ENCODE measurements around the gene UACA. TPM values are rescaled to one million over a fixed set of nuclear protein-coding genes. Genes with fewer than 3 reads are reported as not detected.

UACA gene
- total and polyA plus RNA-seq, 2 experiments from 2014 or later = 64.0 to 135 TPM

- peaks cover 99% of the 10 kb centered on the region for H3K79me2 ChIP-seq (ENCODE audit: insufficient read depth)
- no peaks in the 10 kb centered on the region for H3K9me2 ChIP-seq (ENCODE audit: insufficient read depth)
- H3K4me1 ChIP-seq (ENCODE audit: insufficient read depth) = peaks cover 61% of the 10 kb centered on the region
- peaks cover 40% of the 10 kb centered on the region; the same call in 1 of the 2 replicates for H3F3A ChIP-seq (ENCODE audit: insufficient read depth)
- H3K4me2 ChIP-seq (ENCODE audit: unreplicated experiment) = peak overlapping the region; percentile 71
- TF ChIP-seq EZH2phosphoT487 (IDR thresholded peaks at IDR 0.05; ENCODE audit: insufficient read depth, low read depth) (no peak), EZH2 (IDR thresholded peaks at IDR 0.05; ENCODE audit: insufficient read depth, poor library complexity, severe bottlenecking) (no peak)
- H3K27ac ChIP-seq = peak overlapping the region; percentile 75
- no peaks in the 10 kb centered on the region for H3K27me3 ChIP-seq (replicated peaks; ENCODE audit: insufficient read depth)
- in situ Hi-C loops (cut with MboI) = no loop called here
- no peak for DNase-seq
- WGBS, 2 experiments (ENCODE audit: low coverage in 1 of 2, low lambda C conversion rate in 2 of 2, missing lambda C conversion rate in 2 of 2) = 44 to 47% methylated on average over 2 of the region's 2 CpGs
- no peak overlapping the region for H2AFZ ChIP-seq
- H3K4me3 ChIP-seq = peak overlapping the region; percentile 60
- H3K36me3 ChIP-seq (ENCODE audit: low read depth) = peaks cover 7% of the 10 kb centered on the region; the same call in 1 of the 2 replicates
- no peaks in the 10 kb centered on the region for H4K20me1 ChIP-seq (ENCODE audit: insufficient read depth)
- no peaks in the 10 kb centered on the region for H3K9me3 ChIP-seq (ENCODE audit: low read depth)
- peak overlapping the region; percentile 56; the same call in 1 of the 2 replicates for H3K9ac ChIP-seq
Observed at GRCh38 chr15:70702584-70702983, 60.8 kb downstream of the UACA start.

DNA sequence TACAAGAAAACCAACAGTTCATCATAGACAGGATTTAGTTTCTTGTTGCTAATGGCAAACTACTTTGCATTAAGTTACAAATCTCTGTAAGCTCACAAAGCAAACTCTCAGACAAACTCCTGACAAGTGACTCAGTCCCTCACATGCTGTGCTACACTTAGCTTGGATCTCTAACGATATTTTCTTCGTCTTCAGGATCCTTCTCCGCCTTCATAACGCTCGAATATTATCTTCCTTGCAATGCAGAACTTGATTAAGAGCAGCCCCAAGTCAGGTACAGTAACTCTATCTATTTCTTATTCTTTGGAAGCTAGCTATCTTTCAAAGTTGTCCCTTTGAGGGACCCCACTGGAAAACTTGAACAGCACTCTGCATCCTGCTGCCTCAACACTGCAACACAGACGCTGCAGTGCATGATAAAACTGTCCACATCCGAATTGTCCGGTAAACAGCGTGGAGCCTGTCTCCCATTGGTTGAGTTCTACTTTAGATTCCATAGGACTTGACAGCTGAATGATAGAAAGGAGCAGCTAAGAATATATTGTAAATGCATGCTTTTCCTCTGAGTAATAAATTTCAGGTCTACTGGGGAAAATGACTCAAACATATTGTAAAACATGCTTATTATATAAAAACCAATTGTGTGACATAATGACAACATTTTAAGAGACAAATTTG is 61.3 kb downstream of the UACA start:
- Histone ChIP-seq H3K79me2 (ENCODE audit: insufficient read depth) (peaks cover 99% of the 10 kb centered on the region), H3K36me3 (ENCODE audit: low read depth) (peaks cover 11% of the 10 kb centered on the region; the same call in 1 of the 2 replicates), H2AFZ (0 out of 2 replicates have a peak overlapping the region, but pooled peaks have one; percentile 21), H3K27ac (peak overlapping the region; percentile 75), H4K20me1 (ENCODE audit: insufficient read depth) (no peaks in the 10 kb centered on the region), H3F3A (ENCODE audit: insufficient read depth) (peaks cover 37% of the 10 kb centered on the region; the same call in 1 of the 2 replicates), H3K4me3 (peak overlapping the region; percentile 60), H3K9me2 (ENCODE audit: insufficient read depth) (no peaks in the 10 kb centered on the region), H3K9ac (peak overlapping the region; percentile 56), H3K9me3 (ENCODE audit: low read depth) (no peaks in the 10 kb centered on the region), H3K4me2 (ENCODE audit: unreplicated experiment) (peak overlapping the region; percentile 71), H3K27me3 (replicated peaks; ENCODE audit: insufficient read depth) (no peaks in the 10 kb centered on the region), H3K4me1 (ENCODE audit: insufficient read depth) (peaks cover 61% of the 10 kb centered on the region)
- DNase-seq = peak; percentile 78
- 40 to 45% methylated on average over 9 of the region's 9 CpGs for WGBS, 2 experiments (ENCODE audit: low coverage in 1 of 2, low lambda C conversion rate in 2 of 2, missing lambda C conversion rate in 2 of 2)
- no peak for TF ChIP-seq EZH2 (IDR thresholded peaks at IDR 0.05; ENCODE audit: insufficient read depth, poor library complexity, severe bottlenecking)
- TF ChIP-seq EZH2phosphoT487 (IDR thresholded peaks at IDR 0.05; ENCODE audit: insufficient read depth, low read depth) = no peak
- in situ Hi-C loops (cut with MboI) = no loop called here

GRCh38 chr15:70701171-70701570 is 62.2 kb downstream of the UACA start:
- DNase-seq = no peak
- H4K20me1 ChIP-seq (ENCODE audit: insufficient read depth) = no peaks in the 10 kb centered on the region
- H2AFZ ChIP-seq = no peak overlapping the region
- H3K79me2 ChIP-seq (ENCODE audit: insufficient read depth) = peaks cover 99% of the 10 kb centered on the region
- H3K27ac ChIP-seq = peak overlapping the region; percentile 75
- in situ Hi-C loops (cut with MboI) = no loop called here
- no peaks in the 10 kb centered on the region for H3K27me3 ChIP-seq (replicated peaks; ENCODE audit: insufficient read depth)
- 56 to 61% methylated on average over 2 of the region's 2 CpGs for WGBS, 2 experiments (ENCODE audit: low coverage in 1 of 2, low lambda C conversion rate in 2 of 2, missing lambda C conversion rate in 2 of 2)
- H3K4me3 ChIP-seq = peak overlapping the region; percentile 60
- TF ChIP-seq EZH2phosphoT487 (IDR thresholded peaks at IDR 0.05; ENCODE audit: insufficient read depth, low read depth) = no peak
- TF ChIP-seq EZH2 (IDR thresholded peaks at IDR 0.05; ENCODE audit: insufficient read depth, poor library complexity, severe bottlenecking) = no peak
- no peaks in the 10 kb centered on the region for H3K9me3 ChIP-seq (ENCODE audit: low read depth)
- H3K4me1 ChIP-seq (ENCODE audit: insufficient read depth) = peaks cover 61% of the 10 kb centered on the region
- H3K36me3 ChIP-seq (ENCODE audit: low read depth) = peaks cover 19% of the 10 kb centered on the region; the same call in 1 of the 2 replicates
- H3K9ac ChIP-seq = peak overlapping the region; percentile 56
- no peaks in the 10 kb centered on the region for H3K9me2 ChIP-seq (ENCODE audit: insufficient read depth)
- peaks cover 32% of the 10 kb centered on the region; the same call in 1 of the 2 replicates for H3F3A ChIP-seq (ENCODE audit: insufficient read depth)
- peak overlapping the region; percentile 71 for H3K4me2 ChIP-seq (ENCODE audit: unreplicated experiment)

- Histone ChIP-seq H3K9me2 (ENCODE audit: insufficient read depth) (no peaks in the 10 kb centered on the region), H4K20me1 (ENCODE audit: insufficient read depth) (no peaks in the 10 kb centered on the region), H3K27ac (0 out of 2 replicates have a peak overlapping the region, but pooled peaks have one; percentile 0), H3K4me3 (no peak overlapping the region), H3K4me2 (ENCODE audit: unreplicated experiment) (peak overlapping the region; percentile 71), H3K27me3 (replicated peaks; ENCODE audit: insufficient read depth) (no peaks in the 10 kb centered on the region), H3K4me1 (ENCODE audit: insufficient read depth) (peaks cover 61% of the 10 kb centered on the region), H2AFZ (no peak overlapping the region), H3K9me3 (ENCODE audit: low read depth) (no peaks in the 10 kb centered on the region), H3F3A (ENCODE audit: insufficient read depth) (peaks cover 29% of the 10 kb centered on the region; the same call in 1 of the 2 replicates), H3K79me2 (ENCODE audit: insufficient read depth) (peaks cover 99% of the 10 kb centered on the region), H3K36me3 (ENCODE audit: low read depth) (peaks cover 27% of the 10 kb centered on the region; the same call in 1 of the 2 replicates), H3K9ac (peak overlapping the region; percentile 56; the same call in 1 of the 2 replicates)
- in situ Hi-C loops (cut with MboI) = no loop called here
- no peak for DNase-seq
- TF ChIP-seq EZH2 (IDR thresholded peaks at IDR 0.05; ENCODE audit: insufficient read depth, poor library complexity, severe bottlenecking) = no peak
- TF ChIP-seq EZH2phosphoT487 (IDR thresholded peaks at IDR 0.05; ENCODE audit: insufficient read depth, low read depth) = no peak
Observed at GRCh38 chr15:70699890-70700289, 63.5 kb downstream of the UACA start.

All from GM23248 (cell line).